8988T (cell line): ENCODE data around the gene DESI1.

ENCODE experiments used
- DNase-seq: peaks from one replicate; pipeline ENCODE4 v3.0.0; 2011

DESI1 gene

DNA sequence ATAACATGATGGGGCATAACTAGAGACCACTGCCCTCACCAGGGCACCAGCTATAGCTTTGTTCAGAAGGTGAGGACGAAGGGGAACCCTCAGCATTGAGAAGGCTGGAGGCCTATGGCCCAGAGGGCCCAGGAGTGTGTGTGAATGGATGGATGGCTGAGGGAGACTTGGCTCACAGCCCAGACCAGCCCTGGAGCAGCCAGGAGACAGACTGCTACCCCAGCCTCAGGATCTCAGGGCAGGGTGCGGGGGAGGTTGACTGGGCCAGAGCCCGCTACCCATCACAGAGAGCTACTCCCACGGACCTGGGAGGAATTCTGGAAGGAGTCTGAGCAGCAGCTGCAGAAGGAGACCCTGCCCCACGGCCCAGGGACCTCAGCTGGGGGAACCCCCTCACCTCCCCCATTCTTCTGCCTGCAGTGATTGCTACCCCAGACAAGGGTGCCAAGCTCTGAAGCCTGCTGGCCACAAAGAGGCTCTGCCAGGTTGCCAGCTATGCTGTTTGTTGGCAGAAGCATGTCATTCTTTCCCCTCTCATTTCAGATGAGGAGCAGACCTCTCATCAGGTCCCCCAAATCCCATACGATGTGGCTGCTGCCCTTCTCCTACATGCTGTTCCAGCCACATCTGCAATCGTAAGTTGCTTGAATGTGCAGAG lies 65.4 kb downstream of the DESI1 start:
- DNase-seq: no peak

DNA sequence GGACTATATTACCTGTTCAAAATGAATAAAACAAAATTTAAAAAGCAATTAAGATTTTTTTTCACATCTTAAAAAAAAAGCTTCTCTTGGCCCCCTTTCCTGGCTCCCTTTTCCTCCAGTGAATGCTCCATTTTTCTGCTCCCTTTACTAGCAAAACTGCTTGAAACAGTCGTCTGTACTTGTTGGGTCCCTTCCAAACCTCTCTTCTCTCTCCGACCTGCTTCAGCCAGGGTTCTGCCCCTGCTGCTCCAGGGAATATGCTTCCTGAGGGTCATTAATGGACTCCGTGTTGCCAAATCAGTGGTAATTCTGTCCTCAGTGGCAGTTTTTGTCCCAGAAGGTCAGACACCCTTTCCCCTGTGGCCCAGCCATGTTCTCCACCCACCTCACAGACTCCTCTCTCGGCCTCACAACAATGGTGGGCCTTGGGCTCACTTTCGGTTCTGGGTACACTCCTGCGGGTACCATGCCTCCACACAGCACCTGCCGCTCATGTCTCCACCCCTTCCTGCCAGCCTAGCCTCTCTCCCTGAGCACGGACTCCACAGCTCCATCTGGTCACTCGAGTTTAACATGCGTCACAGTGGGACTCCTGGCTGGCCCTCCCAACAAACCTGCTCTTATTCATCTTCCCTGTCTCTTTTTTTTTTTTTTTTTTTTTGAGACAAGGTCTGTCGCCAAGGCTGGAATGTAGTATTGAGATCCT lies 68.8 kb downstream of the DESI1 start:
- no peak for DNase-seq

DNA sequence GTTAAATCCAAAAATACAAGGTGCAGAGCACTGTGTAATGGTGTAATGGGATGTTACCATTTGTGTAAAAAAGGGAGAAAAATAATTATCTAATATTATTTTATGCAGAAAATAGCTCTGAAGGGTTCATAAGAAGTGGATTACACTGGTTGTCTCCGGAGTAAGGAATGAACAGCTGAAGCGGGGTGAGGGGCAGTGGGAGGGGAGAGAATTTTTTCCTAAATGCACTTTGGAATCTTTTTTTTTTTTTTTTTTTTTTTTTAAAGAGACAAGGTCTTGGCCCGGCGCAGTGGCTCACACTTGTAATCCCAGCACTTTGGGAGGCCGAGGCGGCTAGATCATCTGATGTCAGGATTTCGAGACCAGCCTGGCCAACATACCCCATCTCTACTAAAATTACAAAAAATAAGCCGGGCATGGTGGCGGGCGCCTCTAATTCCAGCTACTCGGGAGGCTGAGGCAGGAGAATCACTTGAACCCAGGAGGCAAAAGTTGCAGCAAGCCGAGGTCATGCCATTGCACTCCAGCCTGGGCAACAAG lies 69.8 kb downstream of the DESI1 start:
- no peak for DNase-seq

DNA sequence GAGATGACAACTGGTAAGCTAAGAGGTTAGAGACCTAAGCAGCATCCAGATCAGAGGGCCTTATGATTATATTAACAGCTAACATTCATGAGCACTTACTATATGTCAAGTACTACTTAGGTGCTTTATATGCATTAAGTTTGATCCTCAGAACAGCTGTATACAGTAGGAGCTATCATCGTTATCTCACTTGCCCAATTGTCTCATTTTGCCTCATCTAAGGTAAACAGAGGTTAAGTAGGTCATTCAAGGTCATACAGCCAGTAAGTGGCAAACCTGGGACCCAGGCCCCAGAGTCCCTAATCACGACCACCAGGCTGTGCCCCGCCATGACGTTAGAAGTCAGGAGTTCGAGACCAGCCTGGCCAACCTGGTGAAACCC lies 72.0 kb downstream of the DESI1 start:
- DNase-seq: no peak
